HFFc6 (cell line): Measurements from ENCODE around the gene ARAF. TPM values are rescaled to one million over a fixed set of nuclear protein-coding genes. Genes with fewer than 3 reads are reported as not detected.
"Not testable (repeated sequence)": the region's sequence is repeated elsewhere in the genome, so short reads cannot be mapped to it uniquely, and the experiment has no call there.

Source experiments
- DNase-seq: peaks from one replicate; pipeline ENCODE4 v3.0.0-alpha.2; 2018
- H3K27ac Mint-ChIP-seq: 2 replicates; pipeline ENCODE4 v1.8.0; 2020; ENCODE audit warnings: mild to moderate bottlenecking, mixed read lengths
- H3K27me3 Mint-ChIP-seq: 2 replicates; pipeline ENCODE4 v1.8.0; 2021; ENCODE audit warnings: mild to moderate bottlenecking, moderate library complexity, mixed read lengths; ENCODE audit not compliant: insufficient read depth
- H3K36me3 Mint-ChIP-seq: 2 replicates; pipeline ENCODE4 v1.8.0; 2021; ENCODE audit warnings: low read depth, mixed read lengths
- H3K4me1 Mint-ChIP-seq: 2 replicates; pipeline ENCODE4 v1.8.0; 2020; ENCODE audit warnings: low read depth, mixed read lengths
- H3K4me3 Mint-ChIP-seq: 2 replicates; pipeline ENCODE4 v1.8.0; 2020; ENCODE audit warnings: mild to moderate bottlenecking, moderate library complexity, mixed read lengths
- H3K9me3 Mint-ChIP-seq: 2 replicates; pipeline ENCODE4 v1.8.0; 2020; ENCODE audit warnings: mild to moderate bottlenecking, mixed read lengths
- CTCF ChIP-seq: fragments of 200-600 bp; sonication (generic); IDR thresholded peaks from 2 replicates; pipeline ENCODE4 v1.5.0; 2021; ENCODE audit warnings: antibody characterized with exemption, mild to moderate bottlenecking
- total RNA-seq, 6 experiments: library from RNA; stranded (reverse); fragmentation: NEBNext Ultra II Directional; extraction: Animal tissue kit (Norgen Biotek cat#: 25700); gene quantifications; 2 replicates in 1 of 6; 3 replicates in 5 of 6; pipeline ENCODE4 v1.2.3, GENCODE V29; 2021

ARAF gene
- total RNA-seq, 6 experiments from 2014 or later: 68.8 to 80.7 (median 75.3) TPM

GRCh38 chrX:47590984-47591383 is 30.0 kb downstream of the ARAF start:
- Mint-ChIP-seq H3K27me3 (peaks cover 3% of the 10 kb centered on the region), H3K4me1 (peaks cover 5% of the 10 kb centered on the region)
- no peak for TF ChIP-seq CTCF

GRCh38 chrX:47593522-47593921 is 32.5 kb downstream of the ARAF start:
- no peaks in the 10 kb centered on the region for H3K9me3 Mint-ChIP-seq
- H3K4me3 Mint-ChIP-seq: no peak overlapping the region
- TF ChIP-seq CTCF: no peak
- peaks cover 11% of the 10 kb centered on the region for H3K4me1 Mint-ChIP-seq
- peaks cover 11% of the 10 kb centered on the region for H3K27me3 Mint-ChIP-seq
- no peak for DNase-seq
- H3K36me3 Mint-ChIP-seq: no peaks in the 10 kb centered on the region
- no peak overlapping the region for H3K27ac Mint-ChIP-seq

More at GRCh38 chrX:47590984-47591383, 30.0 kb downstream of the ARAF start:
- Mint-ChIP-seq H3K4me3 (no peak overlapping the region), H3K36me3 (no peaks in the 10 kb centered on the region), H3K9me3 (no peaks in the 10 kb centered on the region), H3K27ac (no peak overlapping the region)
- no peak for DNase-seq

- DNase-seq: peak; percentile 52
- Mint-ChIP-seq H3K36me3 (no peaks in the 10 kb centered on the region), H3K27me3 (peaks cover 15% of the 10 kb centered on the region), H3K4me3 (no peak overlapping the region), H3K4me1 (peaks cover 11% of the 10 kb centered on the region), H3K27ac (peak overlapping the region; percentile 72; the same call in 1 of the 2 replicates), H3K9me3 (no peaks in the 10 kb centered on the region)
- no peak for TF ChIP-seq CTCF
Observed at GRCh38 chrX:47595716-47596251, 34.8 kb downstream of the ARAF start.

- Mint-ChIP-seq H3K36me3 (no peaks in the 10 kb centered on the region), H3K4me1 (peaks cover 11% of the 10 kb centered on the region), H3K4me3 (no peak overlapping the region), H3K9me3 (no peaks in the 10 kb centered on the region), H3K27ac (peak overlapping the region; percentile 72; the same call in 1 of the 2 replicates), H3K27me3 (peaks cover 15% of the 10 kb centered on the region)
- no peak for DNase-seq
- no peak for TF ChIP-seq CTCF
Observed at GRCh38 chrX:47596256-47596655, 35.3 kb downstream of the ARAF start.

- Mint-ChIP-seq H3K9me3 (no peaks in the 10 kb centered on the region), H3K27me3 (peaks cover 15% of the 10 kb centered on the region)
- no peak for DNase-seq
Observed at GRCh38 chrX:47597222-47597621, 36.2 kb downstream of the ARAF start.

GRCh38 chrX:47603125-47603524 is 42.1 kb downstream of the ARAF start:
- H3K27ac Mint-ChIP-seq, H3K27me3 Mint-ChIP-seq, H3K4me3 Mint-ChIP-seq, H3K4me1 Mint-ChIP-seq, H3K9me3 Mint-ChIP-seq, DNase-seq, H3K36me3 Mint-ChIP-seq: not testable (repeated sequence)

More at GRCh38 chrX:47597222-47597621, 36.2 kb downstream of the ARAF start:
- no peak overlapping the region for H3K4me3 Mint-ChIP-seq
- no peaks in the 10 kb centered on the region for H3K36me3 Mint-ChIP-seq
- peaks cover 11% of the 10 kb centered on the region for H3K4me1 Mint-ChIP-seq
- H3K27ac Mint-ChIP-seq: no peak overlapping the region
- TF ChIP-seq CTCF: no peak
